ENCODE measurements around the gene HSPE1. TPM values are rescaled to one million over a fixed set of nuclear protein-coding genes. Genes with fewer than 3 reads are reported as not detected.

HSPE1 gene
- total RNA-seq, 3 donors from 2014 or later (not counting 1 experiment from before 2014, with no cell fraction given) = 47.6 to 70.7 (median 50.7) TPM

DNA sequence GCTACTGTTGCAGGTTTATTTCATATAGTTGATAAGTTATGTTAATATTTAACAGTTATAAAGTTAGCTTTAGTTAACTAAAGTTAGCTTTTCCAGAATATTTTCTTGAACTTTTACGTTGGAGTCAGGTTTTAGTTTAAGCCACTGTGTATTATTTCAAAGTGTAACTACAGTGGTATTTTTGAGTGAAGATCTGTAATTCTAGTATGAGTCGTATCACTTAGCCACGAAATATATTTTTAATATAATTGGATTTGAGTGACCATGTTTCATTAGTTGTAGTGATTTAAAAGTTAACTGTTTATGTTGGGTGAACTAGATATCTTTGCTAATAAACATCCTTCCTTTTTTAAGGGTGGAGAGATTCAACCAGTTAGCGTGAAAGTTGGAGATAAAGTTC lies 2.5 kb downstream of the HSPE1 start:
- Histone ChIP-seq H3K4me3 (ENCODE audit: low read length) (no peak overlapping the region), H3K4me1 (ENCODE audit: control insufficient read depth, insufficient read depth, low read length) (peaks cover 26% of the 10 kb centered on the region), H3K27me3 (ENCODE audit: control insufficient read depth, insufficient read depth, low read length) (no peaks in the 10 kb centered on the region), H3K9me3 (ENCODE audit: control insufficient read depth, insufficient read depth, low read length) (no peaks in the 10 kb centered on the region), H3K36me3 (ENCODE audit: control insufficient read depth, insufficient read depth, low read length) (peaks cover 18% of the 10 kb centered on the region), H3K27ac (ENCODE audit: low read length) (no peak overlapping the region)
- DNase-seq = no peak
- Mint-ChIP-seq H3K4me1 (peaks cover 32 to 39% of the 10 kb centered on the region in 2 donors), H3K4me3 (peak overlapping the region; percentile 43), H3K27ac (peak overlapping the region; percentile 56 to 94), H3K9me3 (no peaks in the 10 kb centered on the region), H3K27me3 (ENCODE audit: low read depth in 2 of 2) (no peaks in the 10 kb centered on the region), H3K36me3 (no peaks in the 10 kb centered on the region)
- 79% methylated on average over 2 of the region's 4 CpGs for WGBS (ENCODE audit: insufficient coverage)
- no peak for ATAC-seq
- TF ChIP-seq, protein P1, sequence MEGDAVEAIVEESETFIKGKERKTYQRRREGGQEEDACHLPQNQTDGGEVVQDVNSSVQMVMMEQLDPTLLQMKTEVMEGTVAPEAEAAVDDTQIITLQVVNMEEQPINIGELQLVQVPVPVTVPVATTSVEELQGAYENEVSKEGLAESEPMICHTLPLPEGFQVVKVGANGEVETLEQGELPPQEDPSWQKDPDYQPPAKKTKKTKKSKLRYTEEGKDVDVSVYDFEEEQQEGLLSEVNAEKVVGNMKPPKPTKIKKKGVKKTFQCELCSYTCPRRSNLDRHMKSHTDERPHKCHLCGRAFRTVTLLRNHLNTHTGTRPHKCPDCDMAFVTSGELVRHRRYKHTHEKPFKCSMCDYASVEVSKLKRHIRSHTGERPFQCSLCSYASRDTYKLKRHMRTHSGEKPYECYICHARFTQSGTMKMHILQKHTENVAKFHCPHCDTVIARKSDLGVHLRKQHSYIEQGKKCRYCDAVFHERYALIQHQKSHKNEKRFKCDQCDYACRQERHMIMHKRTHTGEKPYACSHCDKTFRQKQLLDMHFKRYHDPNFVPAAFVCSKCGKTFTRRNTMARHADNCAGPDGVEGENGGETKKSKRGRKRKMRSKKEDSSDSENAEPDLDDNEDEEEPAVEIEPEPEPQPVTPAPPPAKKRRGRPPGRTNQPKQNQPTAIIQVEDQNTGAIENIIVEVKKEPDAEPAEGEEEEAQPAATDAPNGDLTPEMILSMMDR (IDR thresholded peaks at IDR 0.05) = no peak
- intact Hi-C loops (cut with micrococcal nuclease) = no loop called here

DNA sequence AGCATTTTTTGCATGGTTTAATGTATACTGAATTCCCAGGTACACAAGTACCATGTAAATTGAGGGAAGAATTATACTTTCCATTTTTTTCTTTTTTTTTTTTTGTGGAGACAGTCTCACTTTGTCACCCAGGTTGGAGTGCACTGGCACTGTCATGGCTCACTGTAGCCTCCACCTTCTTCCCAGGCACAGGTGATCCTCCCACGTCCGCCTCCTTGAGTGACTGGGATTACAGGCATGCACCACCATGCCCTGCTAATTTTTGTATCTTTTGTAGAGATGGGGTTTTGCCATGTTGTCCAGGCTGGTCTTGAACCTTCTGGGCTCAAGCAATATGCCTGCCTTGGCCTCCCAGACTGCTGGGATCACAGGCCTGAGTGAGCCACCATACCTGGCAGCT lies 3.8 kb downstream of the HSPE1 start:
- Mint-ChIP-seq H3K4me3 (no peak overlapping the region), H3K4me1 (peaks cover 25 to 26% of the 10 kb centered on the region in 2 donors), H3K9me3 (no peaks in the 10 kb centered on the region), H3K27ac (peak overlapping the region in 1 of 2 donors; percentile 94), H3K27me3 (ENCODE audit: low read depth in 2 of 2) (no peaks in the 10 kb centered on the region), H3K36me3 (no peaks in the 10 kb centered on the region)
- ATAC-seq (no peak), DNase-seq (no peak)
- TF ChIP-seq, protein P1 (IDR thresholded peaks at IDR 0.05) = no peak
- H3K27me3 ChIP-seq (ENCODE audit: control insufficient read depth, insufficient read depth, low read length) = no peaks in the 10 kb centered on the region
- intact Hi-C loops (cut with micrococcal nuclease) = no loop called here
- H3K4me3 ChIP-seq (ENCODE audit: low read length) = no peak overlapping the region
- H3K27ac ChIP-seq (ENCODE audit: low read length) = no peak overlapping the region
- H3K9me3 ChIP-seq (ENCODE audit: control insufficient read depth, insufficient read depth, low read length) = no peaks in the 10 kb centered on the region
- peaks cover 14% of the 10 kb centered on the region for H3K36me3 ChIP-seq (ENCODE audit: control insufficient read depth, insufficient read depth, low read length)
- peaks cover 19% of the 10 kb centered on the region for H3K4me1 ChIP-seq (ENCODE audit: control insufficient read depth, insufficient read depth, low read length)
- WGBS (ENCODE audit: insufficient coverage) = 93% methylated on average over 2 of the region's 2 CpGs

DNA sequence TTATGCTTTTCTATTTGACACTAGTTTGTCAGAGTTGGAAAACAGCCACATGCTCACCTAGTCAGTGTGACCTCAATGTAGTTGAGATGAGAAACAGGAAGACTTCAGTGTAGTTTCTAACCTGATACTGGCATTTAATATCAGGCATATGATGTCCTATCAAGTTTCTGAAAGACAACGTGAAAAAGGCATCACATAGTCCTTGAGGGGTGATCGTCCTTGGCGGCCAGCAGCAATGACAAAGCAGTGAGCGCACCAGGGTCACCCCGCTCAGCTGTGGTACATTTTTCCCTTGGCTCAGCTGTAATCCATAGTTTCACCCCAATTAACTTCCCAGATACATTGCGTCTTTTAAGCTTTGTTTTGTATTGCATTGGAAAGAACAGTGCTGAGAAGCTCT lies 4.3 kb downstream of the HSPE1 start:
- H3K27ac ChIP-seq (ENCODE audit: low read length) = no peak overlapping the region
- DNase-seq = no peak
- Mint-ChIP-seq H3K9me3 (no peaks in the 10 kb centered on the region), H3K27me3 (ENCODE audit: low read depth in 2 of 2) (no peaks in the 10 kb centered on the region), H3K4me3 (no peak overlapping the region), H3K36me3 (no peaks in the 10 kb centered on the region), H3K27ac (peak overlapping the region in 1 of 2 donors; percentile 45), H3K4me1 (peaks cover 22 to 25% of the 10 kb centered on the region in 2 donors)
- 97% methylated on average over 6 of the region's 6 CpGs for whole genome bisulfite sequencing (ENCODE audit: insufficient coverage)
- intact Hi-C loops (cut with micrococcal nuclease) = no loop called here
- no peaks in the 10 kb centered on the region for H3K27me3 ChIP-seq (ENCODE audit: control insufficient read depth, insufficient read depth, low read length)
- H3K4me3 ChIP-seq (ENCODE audit: low read length) = no peak overlapping the region
- TF ChIP-seq, protein P1 (IDR thresholded peaks at IDR 0.05) = no peak
- H3K9me3 ChIP-seq (ENCODE audit: control insufficient read depth, insufficient read depth, low read length) = no peaks in the 10 kb centered on the region
- peaks cover 14% of the 10 kb centered on the region for H3K36me3 ChIP-seq (ENCODE audit: control insufficient read depth, insufficient read depth, low read length)
- peaks cover 15% of the 10 kb centered on the region for H3K4me1 ChIP-seq (ENCODE audit: control insufficient read depth, insufficient read depth, low read length)
- no peak for ATAC-seq

DNA sequence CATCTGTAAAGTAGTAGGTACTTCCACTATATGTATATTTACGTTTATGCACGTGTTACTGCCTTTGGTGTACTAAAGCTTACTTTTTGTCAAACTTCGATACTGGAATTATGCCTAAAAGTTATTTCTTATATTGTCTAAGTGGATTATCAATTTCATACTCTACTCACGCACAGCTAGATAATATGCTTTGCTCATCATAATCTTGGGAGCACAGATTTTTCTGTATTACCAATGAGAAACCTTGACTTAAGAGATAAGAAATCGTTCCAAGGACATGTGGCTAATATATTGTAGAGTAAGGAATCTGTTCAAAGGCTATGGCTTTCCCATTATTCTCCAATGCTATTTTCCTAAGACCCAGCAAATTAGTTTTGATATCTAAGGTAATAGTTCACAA lies 6.5 kb downstream of the HSPE1 start:
- TF ChIP-seq, protein P1 (IDR thresholded peaks at IDR 0.05) = no peak
- no peaks in the 10 kb centered on the region for H3K9me3 ChIP-seq (ENCODE audit: control insufficient read depth, insufficient read depth, low read length)
- intact Hi-C loops (cut with micrococcal nuclease) = no loop called here
- WGBS (ENCODE audit: insufficient coverage) = no CpG with 5 or more reads among the region's 5 CpGs
- Mint-ChIP-seq H3K27me3 (ENCODE audit: low read depth in 2 of 2) (no peaks in the 10 kb centered on the region), H3K36me3 (no peaks in the 10 kb centered on the region), H3K9me3 (no peaks in the 10 kb centered on the region), H3K4me3 (no peak overlapping the region), H3K27ac (no peak overlapping the region), H3K4me1 (peaks cover 7 to 12% of the 10 kb centered on the region in 2 donors)
- ATAC-seq (no peak), DNase-seq (no peak)
- peaks cover 14% of the 10 kb centered on the region for H3K36me3 ChIP-seq (ENCODE audit: control insufficient read depth, insufficient read depth, low read length)
- peaks cover 5% of the 10 kb centered on the region for H3K4me1 ChIP-seq (ENCODE audit: control insufficient read depth, insufficient read depth, low read length)
- no peak overlapping the region for H3K4me3 ChIP-seq (ENCODE audit: low read length)
- no peak overlapping the region for H3K27ac ChIP-seq (ENCODE audit: low read length)
- no peaks in the 10 kb centered on the region for H3K27me3 ChIP-seq (ENCODE audit: control insufficient read depth, insufficient read depth, low read length)
